Measurements from ENCODE around the gene CCDC8.

- TF ChIP-seq CTCF (IDR thresholded peaks at IDR 0.05; ENCODE audit: extremely low read depth in 1 of 2, insufficient read depth in 1 of 2, low read depth in 1 of 2, low read length in 2 of 2) (no peak), POLR2A (IDR thresholded peaks at IDR 0.05; ENCODE audit: low read depth, low read length) (no peak), EZH2 (IDR thresholded peaks at IDR 0.05; ENCODE audit: borderline replicate concordance, low read depth, low read length, severe bottlenecking) (no peak), POLR2AphosphoS5 (IDR thresholded peaks at IDR 0.05; ENCODE audit: insufficient read depth, low read depth, low read length) (no peak), JUN (IDR thresholded peaks at IDR 0.05; ENCODE audit: borderline replicate concordance, insufficient read depth, insufficient read length, low read depth) (no peak)
Measured at GRCh38 chr19:46367426-46367825, 45.9 kb downstream of the CCDC8 start.
